ENCODE data around the gene SGCD.

Gene SGCD

GRCh38 chr5:156361436-156362109 lies 34.6 kb downstream of the SGCD start:
- no peak for DNase-seq (ENCODE audit: low spot score)

DNA sequence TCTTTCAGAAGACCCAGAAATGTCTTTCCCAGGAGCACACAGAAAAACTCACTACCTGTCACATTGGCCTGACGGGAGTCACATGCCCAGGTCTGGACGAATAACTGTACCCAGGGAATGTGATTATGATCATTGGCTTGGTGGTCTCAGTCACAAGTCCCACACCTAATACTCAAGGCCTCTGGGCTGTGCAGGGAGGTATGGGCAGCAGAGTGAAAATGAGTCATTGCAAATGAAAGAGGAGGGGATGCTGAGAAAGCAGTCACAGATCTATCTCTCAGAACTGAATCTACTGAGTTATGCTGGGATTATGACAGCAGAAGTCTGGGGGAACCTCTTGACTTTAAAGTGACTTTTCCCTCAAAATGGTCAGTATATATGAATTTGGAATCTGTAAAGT lies 36.9 kb downstream of the SGCD start:
- DNase-seq (ENCODE audit: low spot score), result no peak

GRCh38 chr5:156366521-156366920 lies 39.6 kb downstream of the SGCD start:
- no peak for DNase-seq (ENCODE audit: low spot score)

DNA sequence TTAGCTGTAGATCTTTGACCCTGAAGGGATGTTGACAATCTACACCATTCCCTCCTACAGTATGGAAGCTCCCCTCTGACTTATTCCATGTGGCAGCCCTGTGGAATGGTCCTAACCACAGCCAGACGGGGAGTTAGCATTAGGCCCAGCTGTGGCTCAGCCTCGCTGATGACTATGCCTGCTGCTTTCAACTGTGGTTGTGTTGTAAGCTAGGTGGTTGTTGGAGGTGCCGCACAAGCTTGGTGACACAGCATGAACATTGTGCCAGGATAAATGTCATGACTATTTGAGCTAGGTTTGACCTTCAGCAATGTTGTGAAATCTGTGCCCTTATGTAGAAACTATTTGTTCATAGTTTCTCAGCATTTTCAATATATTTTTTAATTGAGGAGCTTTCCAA lies 40.6 kb downstream of the SGCD start:
- DNase-seq (ENCODE audit: low spot score), result peak; percentile 89

GRCh38 chr5:156375895-156376495 lies 49.0 kb downstream of the SGCD start:
- no peak for DNase-seq (ENCODE audit: low spot score)

DNA sequence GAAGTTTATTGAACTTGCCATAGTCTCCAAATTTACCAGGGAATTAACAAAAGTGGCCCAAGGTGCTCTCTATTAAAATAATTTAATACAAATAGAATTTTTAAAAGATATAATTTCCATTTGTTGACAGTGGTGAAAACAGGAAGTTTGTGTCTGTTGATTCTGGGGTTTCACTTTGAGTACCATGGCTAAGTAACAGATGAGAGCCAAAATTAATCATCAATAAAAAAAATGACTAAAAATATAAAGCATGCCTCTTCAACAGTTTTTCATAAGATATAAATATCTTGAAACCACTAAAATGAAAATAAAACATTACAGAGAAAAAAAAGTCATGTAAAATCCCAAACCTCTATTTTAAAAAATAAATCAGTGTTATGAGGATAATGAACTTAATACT lies 49.8 kb downstream of the SGCD start:
- DNase-seq (ENCODE audit: low spot score), result no peak

DNA sequence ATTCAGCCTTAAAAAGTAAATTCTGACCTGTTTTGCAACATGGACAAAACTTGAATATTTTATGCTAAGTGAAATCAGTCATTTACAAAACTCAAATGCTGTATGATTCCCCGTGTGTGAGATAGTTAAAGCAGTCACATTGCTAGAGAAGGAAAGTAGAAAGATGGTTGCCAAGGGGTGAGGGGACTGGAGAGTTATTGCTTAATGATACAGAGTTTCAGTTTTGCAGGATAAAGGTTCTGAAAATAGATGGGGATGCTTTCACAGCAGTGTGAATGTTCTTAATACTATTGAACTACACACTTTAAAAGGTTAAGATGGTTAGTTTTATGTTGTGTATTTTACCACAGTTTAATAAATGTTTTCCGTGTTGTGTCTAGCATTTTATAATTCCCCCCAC lies 51.2 kb downstream of the SGCD start:
- DNase-seq (ENCODE audit: low spot score), result no peak

- DNase-seq (ENCODE audit: low spot score), result no peak
These were observed 52.2 kb downstream of the SGCD start for GRCh38 chr5:156379206-156379605.

GRCh38 chr5:156380848-156381247 lies 53.9 kb downstream of the SGCD start:
- peak; percentile 61 for DNase-seq (ENCODE audit: low spot score)

DNA sequence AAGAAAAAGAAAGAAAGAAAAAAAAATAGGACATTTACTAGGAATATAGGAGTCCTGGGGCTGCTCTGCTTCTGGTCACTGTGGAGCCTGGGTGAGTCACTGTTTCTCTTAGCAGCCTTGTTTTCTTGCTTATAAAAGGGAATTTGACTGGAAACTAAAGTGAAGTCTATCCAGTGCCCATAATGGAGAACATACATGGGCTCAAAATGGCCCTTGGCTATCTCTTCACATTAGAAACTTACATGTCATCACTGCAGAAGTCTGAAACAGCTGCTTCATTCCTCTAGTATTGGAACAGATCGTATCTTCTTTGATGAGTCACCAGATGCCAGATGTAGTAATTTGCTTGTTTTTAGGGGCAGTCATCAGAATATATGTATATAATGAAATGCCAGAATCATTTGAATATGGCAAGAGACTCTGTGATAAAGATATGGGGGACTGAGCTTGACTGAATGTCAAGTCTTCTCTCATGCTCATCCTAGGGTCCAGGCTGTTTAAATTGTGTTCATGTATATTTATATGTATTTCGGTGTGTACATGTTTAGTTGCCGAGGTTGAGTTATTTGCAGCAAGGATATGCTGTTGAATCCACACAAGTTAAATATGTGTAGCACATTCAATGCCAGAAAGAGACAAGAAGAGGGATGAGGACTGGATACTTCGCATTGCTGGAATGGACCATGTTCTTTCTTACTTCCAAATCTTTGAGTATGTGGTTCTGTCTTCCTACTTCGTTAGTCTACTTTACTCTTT lies 56.7 kb downstream of the SGCD start:
- DNase-seq (ENCODE audit: low spot score), result peak; percentile 59

- no peak for DNase-seq (ENCODE audit: low spot score)
These were observed 58.5 kb downstream of the SGCD start for GRCh38 chr5:156385416-156385815.

GRCh38 chr5:156386976-156387375 lies 60.0 kb downstream of the SGCD start:
- DNase-seq (ENCODE audit: low spot score), result no peak

GRCh38 chr5:156387391-156387790 lies 60.4 kb downstream of the SGCD start:
- DNase-seq (ENCODE audit: low spot score), result no peak

DNA sequence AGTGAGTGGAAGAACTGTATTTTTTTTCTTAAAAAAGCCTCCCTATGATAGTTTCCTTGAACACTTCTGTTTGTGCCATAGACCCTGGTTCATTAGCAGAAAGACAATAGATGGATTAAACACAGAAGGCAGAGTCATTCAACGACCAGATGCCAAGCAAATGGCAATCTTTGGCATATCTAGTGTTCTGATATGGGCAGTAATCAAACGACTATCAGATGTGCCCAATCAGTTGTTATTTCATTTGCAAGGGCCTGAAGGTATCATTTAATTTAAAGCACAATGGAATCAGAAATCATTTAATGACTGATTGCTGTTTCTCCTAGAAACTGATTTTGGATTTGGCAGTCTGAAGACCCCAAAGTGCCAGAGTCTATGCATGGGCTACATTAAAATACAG lies 61.3 kb downstream of the SGCD start:
- DNase-seq (ENCODE audit: low spot score), result no peak

DNA sequence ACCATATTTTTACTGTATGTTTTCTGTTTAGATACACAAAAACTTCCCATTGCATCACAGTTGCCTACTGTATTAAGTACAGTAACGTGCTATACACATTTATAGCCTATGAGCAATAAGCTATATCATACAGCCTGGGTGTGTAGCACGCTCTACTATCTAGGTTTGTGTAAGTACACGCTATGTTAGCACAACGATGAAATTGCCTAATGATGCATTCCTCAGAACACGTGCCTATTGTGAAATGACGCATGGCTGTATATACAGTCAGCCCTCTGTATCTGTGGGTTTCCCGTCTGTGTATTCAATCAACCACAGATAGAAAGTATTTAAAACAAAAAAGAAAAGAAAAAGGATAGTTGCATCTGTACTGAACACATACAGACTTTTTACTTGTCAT lies 64.2 kb downstream of the SGCD start:
- DNase-seq (ENCODE audit: low spot score), result no peak

DNA sequence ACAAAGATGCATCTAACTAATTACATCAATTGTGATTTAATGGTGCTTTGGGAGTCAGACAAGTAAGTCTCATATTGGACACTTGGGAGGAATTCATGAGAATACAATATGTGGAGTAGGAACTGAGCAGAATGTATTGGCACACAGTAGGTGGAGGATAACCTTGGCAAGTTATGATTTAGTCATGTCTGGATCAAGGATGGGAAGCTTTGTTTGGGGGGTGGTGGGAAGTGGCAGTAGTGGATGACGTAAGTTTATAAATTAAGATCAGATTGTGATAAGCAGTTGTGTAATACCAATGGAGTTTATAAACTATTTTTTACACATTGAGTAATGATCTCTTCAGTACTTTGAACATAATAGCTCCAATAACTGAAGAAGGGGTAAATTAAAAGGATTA lies 67.0 kb downstream of the SGCD start:
- DNase-seq (ENCODE audit: low spot score), result no peak

- no peak for DNase-seq (ENCODE audit: low spot score)
These were observed 67.8 kb downstream of the SGCD start for GRCh38 chr5:156394642-156395305.

- no peak for DNase-seq (ENCODE audit: low spot score)
These were observed 68.3 kb downstream of the SGCD start for GRCh38 chr5:156395306-156395675.

DNA sequence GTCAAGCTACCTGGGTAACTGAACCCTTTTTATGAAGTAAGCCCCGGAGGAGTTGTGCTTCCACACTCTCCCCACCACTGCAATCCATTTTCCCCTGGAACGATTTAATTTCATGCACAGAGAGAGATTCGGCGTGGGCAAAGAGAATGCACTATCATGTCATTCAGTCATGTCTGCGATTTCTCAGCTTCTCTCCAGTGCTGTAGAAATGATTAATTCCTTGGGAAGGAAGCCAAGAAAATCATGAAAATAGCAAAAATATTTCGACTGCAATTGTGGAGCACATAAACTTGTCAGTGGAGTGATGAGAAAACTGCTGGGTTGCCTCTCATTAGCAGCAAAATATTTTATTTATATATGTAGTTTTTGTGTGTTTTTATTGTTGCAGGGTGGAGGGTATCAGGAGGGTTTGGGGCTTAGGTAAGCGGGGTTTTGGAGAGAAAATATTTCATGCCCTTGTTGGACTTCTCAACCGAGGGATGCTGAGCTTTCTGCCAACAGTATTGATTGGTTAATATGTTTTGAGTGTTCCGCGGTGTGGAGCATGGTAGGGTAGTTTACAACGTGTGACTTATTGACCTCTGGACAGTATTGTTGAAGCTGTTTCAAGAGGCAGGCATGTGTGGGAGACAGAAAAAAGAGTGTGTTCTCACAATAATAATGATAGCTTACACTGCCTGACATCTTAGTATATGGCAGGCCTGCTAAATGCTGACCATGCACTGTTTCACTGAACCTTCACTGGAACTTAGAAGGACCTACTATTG lies 69.3 kb downstream of the SGCD start:
- peak; percentile 51 for DNase-seq (ENCODE audit: low spot score)

DNA sequence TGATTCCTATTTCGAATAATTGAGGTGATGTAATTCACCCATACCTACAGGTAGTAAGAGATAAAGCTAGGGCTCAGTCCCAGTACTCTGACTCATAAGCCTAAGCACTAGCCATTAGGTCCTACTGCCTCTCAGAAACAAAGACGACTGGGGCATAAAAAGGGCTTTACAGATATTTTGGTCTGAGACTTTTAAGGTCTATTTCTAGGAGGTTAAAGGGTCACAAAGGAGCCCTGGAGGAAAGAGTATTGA lies 69.8 kb downstream of the SGCD start:
- DNase-seq (ENCODE audit: low spot score), result no peak

GRCh38 chr5:156399323-156399722 lies 72.4 kb downstream of the SGCD start:
- no peak for DNase-seq (ENCODE audit: low spot score)

DNA sequence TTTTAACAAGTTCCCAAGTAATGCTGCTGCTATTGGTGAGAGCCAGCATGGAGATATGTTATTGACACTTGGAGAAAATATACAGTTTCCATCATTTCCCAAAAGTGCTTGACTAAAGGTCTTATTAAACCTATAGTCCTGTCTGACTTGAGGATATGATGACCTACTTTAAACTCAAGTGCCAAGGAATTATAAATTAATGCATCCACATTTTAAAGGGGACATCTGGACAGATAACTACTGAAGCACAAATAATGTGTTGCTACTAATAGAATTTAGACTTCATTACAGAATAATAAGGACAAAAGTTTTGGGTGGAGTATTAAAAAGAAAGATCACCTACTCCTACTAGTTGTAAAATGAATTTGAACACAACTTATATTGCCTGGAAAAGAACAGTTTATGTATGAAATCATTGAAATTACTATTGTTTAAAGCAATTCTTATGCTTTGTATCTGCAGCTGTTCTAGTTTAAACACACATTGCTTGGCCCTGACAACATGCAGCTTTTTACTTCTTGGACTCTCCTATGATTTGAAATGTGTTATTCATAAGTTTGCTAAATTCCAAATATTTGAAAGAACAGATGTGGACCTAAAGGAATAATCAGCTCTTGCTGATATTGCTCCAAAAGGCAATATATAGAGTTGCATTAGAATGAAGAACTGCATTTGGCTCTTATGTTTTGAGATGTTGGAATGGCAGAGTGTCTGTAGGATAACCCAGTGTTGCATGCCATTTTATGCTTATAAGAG lies 73.4 kb downstream of the SGCD start:
- no peak for DNase-seq (ENCODE audit: low spot score)

Measured in AG20443 (cell line).